Measurements from ENCODE around the gene C1QTNF1. TPM values are rescaled to one million over a fixed set of nuclear protein-coding genes. Genes with fewer than 3 reads are reported as not detected.

C1QTNF1 gene
- polyA plus RNA-seq, 1 of the 3 experiments (the other 2 are of a cell fraction) = 14.3 TPM

DNA sequence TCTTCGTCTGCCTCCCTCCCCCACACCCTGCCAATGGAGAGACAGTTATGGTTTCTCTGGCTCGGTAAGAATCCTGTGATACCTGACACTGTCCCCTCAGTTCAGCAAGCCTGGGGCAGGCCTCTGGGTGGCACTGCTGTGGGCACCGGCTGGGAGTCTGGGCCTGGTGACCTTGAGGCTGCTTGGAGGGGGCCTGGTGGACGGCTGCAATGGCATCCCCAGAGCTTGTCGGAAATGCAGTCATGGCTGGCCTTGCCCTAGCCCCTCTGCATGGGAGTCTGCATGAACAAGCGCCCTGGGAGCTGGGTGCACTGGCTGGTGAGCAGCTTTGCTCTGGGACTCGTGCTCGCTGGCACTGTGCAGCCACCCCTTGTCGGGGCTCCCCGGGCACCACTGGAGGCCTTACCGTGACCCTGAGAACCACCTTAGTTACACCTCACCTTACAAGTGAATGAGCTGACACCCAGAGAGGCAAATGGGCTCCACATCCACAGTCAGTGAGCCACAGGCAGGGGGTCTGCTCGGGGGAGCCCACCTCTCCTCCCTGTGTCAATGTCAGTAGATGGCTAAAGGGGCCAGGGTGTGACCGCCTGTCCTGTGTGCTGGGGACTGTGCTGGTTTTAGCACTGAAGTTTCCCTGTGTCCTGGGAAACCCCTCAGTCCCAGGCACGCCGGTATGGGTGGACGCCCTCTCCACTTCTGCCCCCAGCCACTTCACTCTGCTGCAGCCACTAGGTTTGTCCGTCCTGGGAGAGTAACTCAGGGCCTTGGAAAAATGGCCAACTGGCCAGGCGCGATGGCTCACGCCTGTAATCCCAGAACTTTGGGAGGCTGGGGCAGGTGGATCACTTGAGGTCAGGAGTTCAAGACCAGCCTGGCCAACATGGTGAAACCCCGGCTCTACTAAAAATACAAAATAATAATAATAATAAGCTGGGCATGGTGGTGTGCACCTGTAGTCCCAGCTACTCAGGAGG, 45.7 kb upstream of the C1QTNF1 start:
- H3K27me3 ChIP-seq (ENCODE audit: insufficient read depth) = no peaks in the 10 kb centered on the region
- H3K79me2 ChIP-seq (ENCODE audit: insufficient read depth) = peaks cover 29% of the 10 kb centered on the region
- ChIA-PET POLR2A (interaction anchor here (1.4 to 1.7 kb wide), 2 partner anchors 20 to 49 kb away, joined by 4 to 6 read pairs; no protein-coding TSS in a partner anchor), CTCF (interaction anchor here (0.6 to 26.0 kb wide), 13 partner anchors 9 to 436 kb away, joined by 3 to 458 read pairs (median 4); no protein-coding TSS in a partner anchor)
- TF ChIP-seq RAD21 (IDR thresholded peaks at IDR 0.05; ENCODE audit: low read length) (0 out of 2 replicates have a peak, but pooled peaks have one; percentile 23), ELF1 (IDR thresholded peaks at IDR 0.05) (no peak), CHD2 (IDR thresholded peaks at IDR 0.05; ENCODE audit: low read length, partially characterized antibody) (peak; percentile 15)
- TF ChIP-seq, protein P1, sequence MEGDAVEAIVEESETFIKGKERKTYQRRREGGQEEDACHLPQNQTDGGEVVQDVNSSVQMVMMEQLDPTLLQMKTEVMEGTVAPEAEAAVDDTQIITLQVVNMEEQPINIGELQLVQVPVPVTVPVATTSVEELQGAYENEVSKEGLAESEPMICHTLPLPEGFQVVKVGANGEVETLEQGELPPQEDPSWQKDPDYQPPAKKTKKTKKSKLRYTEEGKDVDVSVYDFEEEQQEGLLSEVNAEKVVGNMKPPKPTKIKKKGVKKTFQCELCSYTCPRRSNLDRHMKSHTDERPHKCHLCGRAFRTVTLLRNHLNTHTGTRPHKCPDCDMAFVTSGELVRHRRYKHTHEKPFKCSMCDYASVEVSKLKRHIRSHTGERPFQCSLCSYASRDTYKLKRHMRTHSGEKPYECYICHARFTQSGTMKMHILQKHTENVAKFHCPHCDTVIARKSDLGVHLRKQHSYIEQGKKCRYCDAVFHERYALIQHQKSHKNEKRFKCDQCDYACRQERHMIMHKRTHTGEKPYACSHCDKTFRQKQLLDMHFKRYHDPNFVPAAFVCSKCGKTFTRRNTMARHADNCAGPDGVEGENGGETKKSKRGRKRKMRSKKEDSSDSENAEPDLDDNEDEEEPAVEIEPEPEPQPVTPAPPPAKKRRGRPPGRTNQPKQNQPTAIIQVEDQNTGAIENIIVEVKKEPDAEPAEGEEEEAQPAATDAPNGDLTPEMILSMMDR (IDR thresholded peaks at IDR 0.05) = peak; percentile 32
- TF ChIP-seq, protein P2, sequence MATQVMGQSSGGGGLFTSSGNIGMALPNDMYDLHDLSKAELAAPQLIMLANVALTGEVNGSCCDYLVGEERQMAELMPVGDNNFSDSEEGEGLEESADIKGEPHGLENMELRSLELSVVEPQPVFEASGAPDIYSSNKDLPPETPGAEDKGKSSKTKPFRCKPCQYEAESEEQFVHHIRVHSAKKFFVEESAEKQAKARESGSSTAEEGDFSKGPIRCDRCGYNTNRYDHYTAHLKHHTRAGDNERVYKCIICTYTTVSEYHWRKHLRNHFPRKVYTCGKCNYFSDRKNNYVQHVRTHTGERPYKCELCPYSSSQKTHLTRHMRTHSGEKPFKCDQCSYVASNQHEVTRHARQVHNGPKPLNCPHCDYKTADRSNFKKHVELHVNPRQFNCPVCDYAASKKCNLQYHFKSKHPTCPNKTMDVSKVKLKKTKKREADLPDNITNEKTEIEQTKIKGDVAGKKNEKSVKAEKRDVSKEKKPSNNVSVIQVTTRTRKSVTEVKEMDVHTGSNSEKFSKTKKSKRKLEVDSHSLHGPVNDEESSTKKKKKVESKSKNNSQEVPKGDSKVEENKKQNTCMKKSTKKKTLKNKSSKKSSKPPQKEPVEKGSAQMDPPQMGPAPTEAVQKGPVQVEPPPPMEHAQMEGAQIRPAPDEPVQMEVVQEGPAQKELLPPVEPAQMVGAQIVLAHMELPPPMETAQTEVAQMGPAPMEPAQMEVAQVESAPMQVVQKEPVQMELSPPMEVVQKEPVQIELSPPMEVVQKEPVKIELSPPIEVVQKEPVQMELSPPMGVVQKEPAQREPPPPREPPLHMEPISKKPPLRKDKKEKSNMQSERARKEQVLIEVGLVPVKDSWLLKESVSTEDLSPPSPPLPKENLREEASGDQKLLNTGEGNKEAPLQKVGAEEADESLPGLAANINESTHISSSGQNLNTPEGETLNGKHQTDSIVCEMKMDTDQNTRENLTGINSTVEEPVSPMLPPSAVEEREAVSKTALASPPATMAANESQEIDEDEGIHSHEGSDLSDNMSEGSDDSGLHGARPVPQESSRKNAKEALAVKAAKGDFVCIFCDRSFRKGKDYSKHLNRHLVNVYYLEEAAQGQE (IDR thresholded peaks at IDR 0.05; ENCODE audit: low read depth, low read length) = no peak
- TF ChIP-seq, protein P3, sequence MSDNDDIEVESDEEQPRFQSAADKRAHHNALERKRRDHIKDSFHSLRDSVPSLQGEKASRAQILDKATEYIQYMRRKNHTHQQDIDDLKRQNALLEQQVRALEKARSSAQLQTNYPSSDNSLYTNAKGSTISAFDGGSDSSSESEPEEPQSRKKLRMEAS (IDR thresholded peaks at IDR 0.05; ENCODE audit: low read depth) = no peak
- WGBS (ENCODE audit: low lambda C conversion rate) = 74% methylated on average over 15 of the region's 21 CpGs
- H3K36me3 ChIP-seq (replicated peaks in 1 of 2; ENCODE audit: control insufficient read depth in 1 of 2, insufficient read depth in 2 of 2, low read length in 1 of 2) = peaks cover 0 to 25% of the 10 kb centered on the region in 2 experiments
- peak overlapping the region; percentile 44 to 68 for H3K4me3 ChIP-seq (ENCODE audit: low read depth in 2 of 2, low read length in 1 of 2)
- peak overlapping the region in 1 of 2 experiments; percentile 56; a peak in 1 of 4 replicates for H3K27ac ChIP-seq (ENCODE audit: low read depth in 2 of 2, low read length in 1 of 2)
- H4K20me1 ChIP-seq (ENCODE audit: insufficient read depth) = no peaks in the 10 kb centered on the region; the same call in 1 of the 2 replicates
- peak; percentile 78 for DNase-seq
- H3K9ac ChIP-seq = peak overlapping the region; percentile 74; the same call in 1 of the 2 replicates
- H3K9me3 ChIP-seq = no peaks in the 10 kb centered on the region
- H3K4me2 ChIP-seq = peak overlapping the region; percentile 94
- peaks cover 15% of the 10 kb centered on the region for H3F3A ChIP-seq (replicated peaks; ENCODE audit: insufficient read depth)
- no peak overlapping the region for H2AFZ ChIP-seq (ENCODE audit: low read depth)
- H3K9me2 ChIP-seq = no peaks in the 10 kb centered on the region
- peaks cover 20 to 63% of the 10 kb centered on the region in 2 experiments; a peak in 3 of 4 replicates for H3K4me1 ChIP-seq (ENCODE audit: control insufficient read depth in 1 of 2, insufficient read depth in 2 of 2, low read depth in 1 of 2, low read length in 1 of 2)

Measured in SK-N-SH (cell line).